Measurements from ENCODE around the gene NPC1L1. TPM values are rescaled to one million over a fixed set of nuclear protein-coding genes. Genes with fewer than 3 reads are reported as not detected.

The NPC1L1 gene
- total RNA-seq, 1 experiment from 2014 or later: 0.15 TPM

DNA sequence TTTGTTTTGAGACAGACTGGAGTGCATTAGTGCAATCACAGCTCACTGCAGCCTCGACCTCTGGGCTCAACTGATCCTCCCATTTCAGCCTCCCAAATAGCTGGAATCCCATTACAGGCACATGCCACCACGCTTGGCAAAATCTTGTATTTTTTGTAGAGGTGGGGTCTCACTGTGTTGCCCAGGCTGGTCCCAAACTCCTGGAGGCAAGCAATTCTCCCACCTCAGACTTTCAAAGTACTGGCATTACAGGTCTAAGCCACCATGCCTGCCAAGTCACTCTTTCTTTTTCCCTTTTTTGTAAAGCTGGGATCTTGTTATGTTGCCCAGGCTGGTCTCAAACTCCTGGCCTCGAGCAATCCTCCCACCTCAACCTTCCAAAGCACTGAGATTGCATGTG lies 8.3 kb upstream of the NPC1L1 start:
- CTCF ChIA-PET: interaction anchor here (1.2 kb wide), 1 partner anchor 15 kb away, joined by 6 read pairs; no protein-coding TSS in a partner anchor

DNA sequence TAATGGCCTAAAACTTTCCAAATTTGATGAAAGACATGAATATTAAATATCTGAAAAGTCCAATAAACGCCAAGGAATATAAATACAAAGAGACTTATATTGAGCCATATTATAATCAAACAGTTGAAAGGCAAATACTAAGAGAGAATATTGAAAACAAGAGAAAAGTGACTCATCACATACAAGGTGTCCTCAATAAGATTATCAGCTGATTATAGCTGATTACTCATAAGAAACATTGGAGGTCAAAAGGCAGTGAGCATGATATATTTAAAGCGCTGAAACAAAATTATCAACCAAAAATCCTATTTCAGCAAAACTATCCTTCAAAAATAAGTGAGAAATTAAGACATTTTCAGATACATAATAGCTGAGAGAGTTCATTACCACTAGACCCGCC lies 7.8 kb upstream of the NPC1L1 start:
- Histone ChIP-seq H3K4me3 (replicated peaks in 1 of 2; ENCODE audit: low read depth in 1 of 2, low read length in 2 of 2) (no peak overlapping the region), H3K27ac (ENCODE audit: low read depth, low read length) (no peak overlapping the region), H3K4me1 (ENCODE audit: control insufficient read depth in 1 of 2, insufficient read depth in 2 of 2, low read length in 2 of 2) (peaks cover 8 to 10% of the 10 kb centered on the region in 2 experiments), H3K9ac (ENCODE audit: low read length) (no peak overlapping the region), H4K20me1 (ENCODE audit: insufficient read depth) (no peaks in the 10 kb centered on the region), H3K9me3 (ENCODE audit: control insufficient read depth in 1 of 2, insufficient read depth in 1 of 2, low read depth in 1 of 2, low read length in 2 of 2) (no peaks in the 10 kb centered on the region), H3K36me3 (ENCODE audit: control insufficient read depth in 1 of 2, insufficient read depth in 2 of 2, low read length in 2 of 2) (no peaks in the 10 kb centered on the region), H3K4me2 (ENCODE audit: low read length) (no peak overlapping the region), H3K79me2 (ENCODE audit: insufficient read depth, low read length) (no peaks in the 10 kb centered on the region), H3K9me2 (ENCODE audit: insufficient read depth) (no peaks in the 10 kb centered on the region), H3K27me3 (ENCODE audit: insufficient read depth, low read length) (no peaks in the 10 kb centered on the region), H2AFZ (ENCODE audit: low read depth, low read length, poor library complexity, severe bottlenecking) (no peak overlapping the region)
- DNase-seq (ENCODE audit: low read depth, low spot score): no peak
- ChIA-PET CTCF (interaction anchor here (1.2 to 1.3 kb wide), 2 partner anchors 14 kb away, joined by 3 to 6 read pairs; no protein-coding TSS in a partner anchor), RAD21 (ENCODE audit: low non-redundant PET in 1 of 2, low total read pairs in 2 of 2, uncharacterized antibody in 2 of 2, unreplicated experiment in 2 of 2) (no interaction called here), POLR2A (no interaction called here)
- no peak for ATAC-seq
- BruUV-seq (replicated peaks): no TSS peak
- intact Hi-C loops (cut with micrococcal nuclease): no loop called here
- TF ChIP-seq ZNF274 (IDR thresholded peaks at IDR 0.05; ENCODE audit: low read depth, low read length) (no peak), TCF7L2 (IDR thresholded peaks at IDR 0.05; ENCODE audit: borderline replicate concordance, extremely low read depth, insufficient read depth, insufficient read length) (no peak), CEBPB (IDR thresholded peaks at IDR 0.05; ENCODE audit: low read depth) (no peak), EGR1 (IDR thresholded peaks at IDR 0.05; ENCODE audit: low read depth) (no peak), SRF (IDR thresholded peaks at IDR 0.05; ENCODE audit: low read depth) (no peak), SP1 (IDR thresholded peaks at IDR 0.05; ENCODE audit: low read depth) (no peak), ATF3 (IDR thresholded peaks at IDR 0.05) (no peak), EZH2phosphoT487 (IDR thresholded peaks at IDR 0.05; ENCODE audit: borderline replicate concordance) (no peak)
- TF ChIP-seq, protein P1, sequence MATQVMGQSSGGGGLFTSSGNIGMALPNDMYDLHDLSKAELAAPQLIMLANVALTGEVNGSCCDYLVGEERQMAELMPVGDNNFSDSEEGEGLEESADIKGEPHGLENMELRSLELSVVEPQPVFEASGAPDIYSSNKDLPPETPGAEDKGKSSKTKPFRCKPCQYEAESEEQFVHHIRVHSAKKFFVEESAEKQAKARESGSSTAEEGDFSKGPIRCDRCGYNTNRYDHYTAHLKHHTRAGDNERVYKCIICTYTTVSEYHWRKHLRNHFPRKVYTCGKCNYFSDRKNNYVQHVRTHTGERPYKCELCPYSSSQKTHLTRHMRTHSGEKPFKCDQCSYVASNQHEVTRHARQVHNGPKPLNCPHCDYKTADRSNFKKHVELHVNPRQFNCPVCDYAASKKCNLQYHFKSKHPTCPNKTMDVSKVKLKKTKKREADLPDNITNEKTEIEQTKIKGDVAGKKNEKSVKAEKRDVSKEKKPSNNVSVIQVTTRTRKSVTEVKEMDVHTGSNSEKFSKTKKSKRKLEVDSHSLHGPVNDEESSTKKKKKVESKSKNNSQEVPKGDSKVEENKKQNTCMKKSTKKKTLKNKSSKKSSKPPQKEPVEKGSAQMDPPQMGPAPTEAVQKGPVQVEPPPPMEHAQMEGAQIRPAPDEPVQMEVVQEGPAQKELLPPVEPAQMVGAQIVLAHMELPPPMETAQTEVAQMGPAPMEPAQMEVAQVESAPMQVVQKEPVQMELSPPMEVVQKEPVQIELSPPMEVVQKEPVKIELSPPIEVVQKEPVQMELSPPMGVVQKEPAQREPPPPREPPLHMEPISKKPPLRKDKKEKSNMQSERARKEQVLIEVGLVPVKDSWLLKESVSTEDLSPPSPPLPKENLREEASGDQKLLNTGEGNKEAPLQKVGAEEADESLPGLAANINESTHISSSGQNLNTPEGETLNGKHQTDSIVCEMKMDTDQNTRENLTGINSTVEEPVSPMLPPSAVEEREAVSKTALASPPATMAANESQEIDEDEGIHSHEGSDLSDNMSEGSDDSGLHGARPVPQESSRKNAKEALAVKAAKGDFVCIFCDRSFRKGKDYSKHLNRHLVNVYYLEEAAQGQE (IDR thresholded peaks at IDR 0.05; ENCODE audit: low read depth): no peak

More for the DNA sequence above, 8.3 kb upstream of the NPC1L1 start:
- H3K9ac ChIP-seq (ENCODE audit: low read length): no peak overlapping the region
- no peaks in the 10 kb centered on the region for H3K9me2 ChIP-seq (ENCODE audit: insufficient read depth)
- no peak overlapping the region for H3K27ac ChIP-seq (ENCODE audit: low read depth, low read length)
- H3K4me2 ChIP-seq (ENCODE audit: low read length): no peak overlapping the region
- H3K27me3 ChIP-seq (ENCODE audit: insufficient read depth, low read length): no peaks in the 10 kb centered on the region
- no peak overlapping the region for H2AFZ ChIP-seq (ENCODE audit: low read depth, low read length, poor library complexity, severe bottlenecking)
- ChIA-PET POLR2A (no interaction called here), RAD21 (ENCODE audit: low non-redundant PET in 1 of 2, low total read pairs in 2 of 2, uncharacterized antibody in 2 of 2, unreplicated experiment in 2 of 2) (no interaction called here)
- no peaks in the 10 kb centered on the region for H4K20me1 ChIP-seq (ENCODE audit: insufficient read depth)
- H3K4me3 ChIP-seq (replicated peaks in 1 of 2; ENCODE audit: low read depth in 1 of 2, low read length in 2 of 2): no peak overlapping the region
- TF ChIP-seq ZBTB33 (IDR thresholded peaks at IDR 0.05; ENCODE audit: extremely low read depth, insufficient replicate concordance, low read length) (no peak), FOSL1 (IDR thresholded peaks at IDR 0.05; ENCODE audit: low read depth) (no peak), ELF1 (IDR thresholded peaks at IDR 0.05; ENCODE audit: borderline replicate concordance, low read depth) (no peak), JUND (IDR thresholded peaks at IDR 0.05) (no peak), POLR2AphosphoS5 (IDR thresholded peaks at IDR 0.05; ENCODE audit: low read depth, low read length) (no peak), CBX3 (IDR thresholded peaks at IDR 0.05; ENCODE audit: low read depth) (no peak), SP1 (IDR thresholded peaks at IDR 0.05; ENCODE audit: low read depth) (no peak)
- ATAC-seq: no peak
- no peak for DNase-seq (ENCODE audit: low read depth, low spot score)
- H3K79me2 ChIP-seq (ENCODE audit: insufficient read depth, low read length): no peaks in the 10 kb centered on the region
- intact Hi-C loops (cut with micrococcal nuclease): no loop called here
- BruUV-seq (replicated peaks): no TSS peak
- H3K4me1 ChIP-seq (ENCODE audit: control insufficient read depth in 1 of 2, insufficient read depth in 2 of 2, low read length in 2 of 2): peaks cover 2 to 5% of the 10 kb centered on the region in 2 experiments; a peak in 3 of 4 replicates
- no peaks in the 10 kb centered on the region for H3K9me3 ChIP-seq (ENCODE audit: control insufficient read depth in 1 of 2, insufficient read depth in 1 of 2, low read depth in 1 of 2, low read length in 2 of 2)
- H3K36me3 ChIP-seq (ENCODE audit: control insufficient read depth in 1 of 2, insufficient read depth in 2 of 2, low read length in 2 of 2): no peaks in the 10 kb centered on the region

All from HCT116 (cell line).